SKM-1 treated with dmso at 0.1 percent for 144 hours (cell line): ENCODE data around the gene GRB2.
A peak's percentile ranks its signal among the peaks of the same experiment; 100 is the strongest.
"Not testable (repeated sequence)": the region's sequence is repeated elsewhere in the genome, so short reads cannot be mapped to it uniquely, and the experiment has no call there.

ENCODE experiments used
- DNase-seq: peaks from one replicate; lab custom pipeline; 2025; ENCODE audit not compliant: unreplicated experiment; lab: John Stamatoyannopoulos, UW

The GRB2 gene

GRCh38 chr17:75405365-75406221, at the start of gene GRB2:
TSS of gene GRB2 (minus strand) at chr17:75405678. CDS start at chr17:75393628, 12,050 bp downstream.
- DNase-seq = peak; percentile 96

- not testable (repeated sequence) for DNase-seq
Measured at GRCh38 chr17:75454672-75455071, 49.2 kb upstream of the GRB2 start.

- no peak for DNase-seq
Measured at GRCh38 chr17:75454193-75454592, 48.7 kb upstream of the GRB2 start.

- DNase-seq = no peak
Measured at GRCh38 chr17:75450270-75450669, 44.8 kb upstream of the GRB2 start.

GRCh38 chr17:75447951-75448856, 42.7 kb upstream of the GRB2 start:
- DNase-seq = no peak

GRCh38 chr17:75445896-75446295, 40.4 kb upstream of the GRB2 start:
- not testable (repeated sequence) for DNase-seq

GRCh38 chr17:75445296-75445695, 39.8 kb upstream of the GRB2 start:
- DNase-seq = no peak

- DNase-seq = no peak
Measured at GRCh38 chr17:75442168-75443103, 37.0 kb upstream of the GRB2 start.

- DNase-seq = no peak
Measured at GRCh38 chr17:75440738-75441448, 35.4 kb upstream of the GRB2 start.

GRCh38 chr17:75439287-75439686, 33.8 kb upstream of the GRB2 start:
- no peak for DNase-seq

- DNase-seq = not testable (repeated sequence)
Measured at GRCh38 chr17:75437404-75437803, 31.9 kb upstream of the GRB2 start.

GRCh38 chr17:75434433-75434832, 29.0 kb upstream of the GRB2 start:
- DNase-seq = not testable (repeated sequence)

- no peak for DNase-seq
Measured at GRCh38 chr17:75433218-75433783, 27.8 kb upstream of the GRB2 start.

- no peak for DNase-seq
Measured at GRCh38 chr17:75430159-75430974, 24.9 kb upstream of the GRB2 start.

- no peak for DNase-seq
Measured at GRCh38 chr17:75428543-75429469, 23.3 kb upstream of the GRB2 start.

GRCh38 chr17:75418531-75418930, 13.1 kb upstream of the GRB2 start:
- DNase-seq = no peak

- no peak for DNase-seq
Measured at GRCh38 chr17:75417054-75417580, 11.6 kb upstream of the GRB2 start.

- no peak for DNase-seq
Measured at GRCh38 chr17:75416006-75416405, 10.5 kb upstream of the GRB2 start.
